Spleen (tissue), 7 donors: Measurements from ENCODE around the gene AIDA.

Experiments
- CTCF ChIP-seq, 11 experiments: fragments of 200-600 bp in 7 of 11; fragments of 450-650 bp in 4 of 11; sonication (generic) in 4 of 11; IDR thresholded peaks in 8 of 11; conservative IDR thresholded peaks in 3 of 11; 1 replicate in 7 of 11; 2 replicates in 4 of 11; pipeline versions ENCODE4 v1.4.0 to v1.8.0; 2016 to 2021; ENCODE audit warnings: antibody characterized with exemption in 11 of 11, inconsistent platforms in 4 of 11, mild to moderate bottlenecking in 1 of 11
- POLR2AphosphoS5 ChIP-seq, 3 donors: sonication (generic); formaldehyde crosslinking; IDR thresholded peaks; one replicate each; pipeline ENCODE4 v1.5.1; 2017; ENCODE audit warnings: antibody characterized with exemption in 3 of 3
- donor health status: DM: no; HTN: no; CAD: no; lungs with moderate emphysema.
- donor health status: DM: no; HTN: no; CAD: no.
- donor health status: DM: no; HTN: no; CAD: no.

- TF ChIP-seq CTCF (IDR thresholded peaks at IDR 0.05 in 8 of 11, conservative IDR thresholded peaks at IDR 0.05 in 3 of 11) = no peak
- no peak for TF ChIP-seq POLR2AphosphoS5 (IDR thresholded peaks at IDR 0.05)
Measured at GRCh38 chr1:222750651-222751050, 38.4 kb upstream of the AIDA start.
